Spleen (tissue), 7 donors: ENCODE results near the gene SYNE2.

ENCODE experiments used
- POLR2A ChIP-seq, 3 donors: fragments of 450-650 bp; IDR thresholded peaks; one replicate each; pipeline ENCODE4 v1.5.1; 2017; ENCODE audit warnings: antibody characterized with exemption in 3 of 3, mild to moderate bottlenecking in 1 of 3
- POLR2AphosphoS5 ChIP-seq, 3 donors: sonication (generic); formaldehyde crosslinking; IDR thresholded peaks; one replicate each; pipeline ENCODE4 v1.5.1; 2017; ENCODE audit warnings: antibody characterized with exemption in 3 of 3
- TF ChIP-seq, protein P1 (sequence below), 11 experiments: fragments of 200-600 bp in 7 of 11; fragments of 450-650 bp in 4 of 11; sonication (generic) in 4 of 11; IDR thresholded peaks in 8 of 11; conservative IDR thresholded peaks in 3 of 11; 1 replicate in 7 of 11; 2 replicates in 4 of 11; pipeline versions ENCODE4 v1.4.0 to v1.8.0; 2016 to 2021; ENCODE audit warnings: antibody characterized with exemption in 11 of 11, inconsistent platforms in 4 of 11, mild to moderate bottlenecking in 1 of 11
- donor health status: DM: no; HTN: no; CAD: no; lungs with moderate emphysema.
- donor health status: DM: no; HTN: no; CAD: no.
- donor health status: DM: no; HTN: no; CAD: no.

DNA sequence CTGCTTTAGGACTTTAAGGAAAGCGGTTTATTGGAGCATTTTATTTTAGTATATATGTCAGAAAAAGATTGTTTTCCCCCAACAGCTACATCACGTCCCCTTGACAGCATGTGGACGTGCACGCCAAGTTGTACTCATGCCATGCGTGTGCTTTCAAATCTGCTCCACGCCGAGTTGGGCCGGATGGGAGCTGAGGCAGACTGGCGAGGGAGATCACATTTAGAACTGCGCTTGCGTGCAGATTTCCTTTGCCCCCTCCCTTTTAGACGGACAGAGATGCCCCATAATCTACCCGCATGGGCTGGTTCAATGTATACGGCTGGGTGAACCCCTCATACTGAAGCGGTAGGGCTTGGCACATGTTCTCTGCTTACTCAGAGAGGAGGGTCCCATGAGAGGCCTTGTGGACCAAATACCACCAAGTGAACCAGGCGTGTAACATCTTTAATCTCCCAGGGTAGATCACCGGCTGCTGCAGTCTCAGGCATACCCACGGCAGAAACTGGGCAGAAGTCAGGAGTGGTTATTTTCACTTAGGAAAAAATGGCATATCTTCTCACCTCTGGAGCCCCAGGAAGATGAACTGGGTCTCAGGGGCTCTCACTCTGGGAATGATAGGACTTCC lies 349.2 kb downstream of the SYNE2 start:
- TF ChIP-seq, protein P1, sequence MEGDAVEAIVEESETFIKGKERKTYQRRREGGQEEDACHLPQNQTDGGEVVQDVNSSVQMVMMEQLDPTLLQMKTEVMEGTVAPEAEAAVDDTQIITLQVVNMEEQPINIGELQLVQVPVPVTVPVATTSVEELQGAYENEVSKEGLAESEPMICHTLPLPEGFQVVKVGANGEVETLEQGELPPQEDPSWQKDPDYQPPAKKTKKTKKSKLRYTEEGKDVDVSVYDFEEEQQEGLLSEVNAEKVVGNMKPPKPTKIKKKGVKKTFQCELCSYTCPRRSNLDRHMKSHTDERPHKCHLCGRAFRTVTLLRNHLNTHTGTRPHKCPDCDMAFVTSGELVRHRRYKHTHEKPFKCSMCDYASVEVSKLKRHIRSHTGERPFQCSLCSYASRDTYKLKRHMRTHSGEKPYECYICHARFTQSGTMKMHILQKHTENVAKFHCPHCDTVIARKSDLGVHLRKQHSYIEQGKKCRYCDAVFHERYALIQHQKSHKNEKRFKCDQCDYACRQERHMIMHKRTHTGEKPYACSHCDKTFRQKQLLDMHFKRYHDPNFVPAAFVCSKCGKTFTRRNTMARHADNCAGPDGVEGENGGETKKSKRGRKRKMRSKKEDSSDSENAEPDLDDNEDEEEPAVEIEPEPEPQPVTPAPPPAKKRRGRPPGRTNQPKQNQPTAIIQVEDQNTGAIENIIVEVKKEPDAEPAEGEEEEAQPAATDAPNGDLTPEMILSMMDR (IDR thresholded peaks at IDR 0.05 in 8 of 11, conservative IDR thresholded peaks at IDR 0.05 in 3 of 11): no peak
- TF ChIP-seq POLR2A (IDR thresholded peaks at IDR 0.05) (no peak), POLR2AphosphoS5 (IDR thresholded peaks at IDR 0.05) (no peak)
